ENCODE results near the gene RASA4B. TPM values are rescaled to one million over a fixed set of nuclear protein-coding genes. Genes with fewer than 3 reads are reported as not detected.
"Not testable (repeated sequence)": the region's sequence is repeated elsewhere in the genome, so short reads cannot be mapped to it uniquely, and the experiment has no call there.

The RASA4B gene
- polyA plus RNA-seq, 1 experiment, result 15.0 TPM

DNA sequence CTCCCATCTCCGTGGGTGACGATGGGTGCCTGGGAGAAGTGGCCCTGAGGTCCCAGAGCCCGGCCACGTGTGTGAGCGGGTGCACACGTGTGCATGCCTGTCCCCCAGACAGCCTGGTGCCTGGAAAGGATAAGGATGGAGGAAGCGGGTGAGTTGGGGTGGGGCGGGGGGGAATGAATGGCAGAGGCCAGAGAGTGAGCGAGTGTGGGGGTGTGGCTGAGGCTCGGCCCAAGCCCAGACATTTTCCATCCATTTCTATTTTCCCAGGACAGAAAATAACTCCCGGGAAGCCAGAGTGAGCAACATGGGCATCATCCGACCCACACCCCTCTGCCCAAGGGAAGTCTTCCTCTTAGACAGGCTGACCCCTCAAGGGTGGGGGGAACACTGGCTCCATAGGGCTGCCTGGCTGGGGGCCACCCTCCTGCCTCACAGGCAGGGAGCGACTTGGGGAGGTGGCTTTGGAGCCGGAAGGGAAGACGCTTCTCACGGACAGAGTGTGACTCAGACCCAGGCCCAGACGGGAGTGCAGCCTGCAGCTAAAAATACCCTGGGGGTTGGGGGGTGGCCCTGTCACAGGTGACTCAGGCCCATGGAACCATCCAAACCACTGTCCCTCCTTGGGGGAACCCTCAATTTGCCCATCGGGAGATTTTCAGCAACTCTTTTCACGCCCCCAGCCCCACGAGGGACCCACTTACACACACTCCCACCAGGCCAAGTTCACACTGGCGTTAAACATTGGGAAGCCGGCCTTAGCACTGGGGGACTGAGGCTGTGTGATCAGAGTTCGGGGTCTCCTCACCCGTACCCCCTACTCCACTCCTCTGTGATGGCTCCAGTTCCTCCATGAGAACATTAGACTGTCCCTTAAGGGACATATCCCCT, 12.0 kb downstream of the RASA4B start:
- CTCF ChIA-PET; H3K4me3 ChIP-seq (ENCODE audit: low read depth, low read length); H3K36me3 ChIP-seq (ENCODE audit: control insufficient read depth, insufficient read depth, low read length); DNase-seq (ENCODE audit: low read depth); POLR2A ChIA-PET; H3K27me3 ChIP-seq (ENCODE audit: control insufficient read depth, insufficient read depth, low read length): not testable (repeated sequence)

DNA sequence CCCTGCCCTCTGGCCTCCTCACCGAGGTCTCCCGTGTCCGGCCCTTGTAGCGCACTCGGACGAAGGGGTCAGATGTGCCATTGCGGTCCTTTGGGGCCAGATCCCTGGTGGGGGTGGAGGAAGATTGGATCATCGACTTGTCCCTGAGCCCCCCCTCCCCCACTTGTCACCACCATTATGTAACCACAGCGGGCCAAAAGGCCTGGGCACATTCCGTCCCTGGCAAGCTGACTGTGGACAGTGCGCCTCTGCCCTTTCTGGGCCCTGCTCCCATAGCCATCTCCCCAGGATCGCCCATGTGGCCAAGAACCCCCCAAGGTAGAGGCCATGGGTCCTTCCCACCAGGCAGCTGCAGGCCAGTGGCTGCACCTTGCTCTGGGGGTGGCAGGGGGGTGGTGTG, 14.4 kb downstream of the RASA4B start:
- H3K4me3 ChIP-seq (ENCODE audit: low read depth, low read length); POLR2A ChIA-PET; CTCF ChIA-PET; H3K36me3 ChIP-seq (ENCODE audit: control insufficient read depth, insufficient read depth, low read length); H3K27me3 ChIP-seq (ENCODE audit: control insufficient read depth, insufficient read depth, low read length); DNase-seq (ENCODE audit: low read depth): not testable (repeated sequence)

DNA sequence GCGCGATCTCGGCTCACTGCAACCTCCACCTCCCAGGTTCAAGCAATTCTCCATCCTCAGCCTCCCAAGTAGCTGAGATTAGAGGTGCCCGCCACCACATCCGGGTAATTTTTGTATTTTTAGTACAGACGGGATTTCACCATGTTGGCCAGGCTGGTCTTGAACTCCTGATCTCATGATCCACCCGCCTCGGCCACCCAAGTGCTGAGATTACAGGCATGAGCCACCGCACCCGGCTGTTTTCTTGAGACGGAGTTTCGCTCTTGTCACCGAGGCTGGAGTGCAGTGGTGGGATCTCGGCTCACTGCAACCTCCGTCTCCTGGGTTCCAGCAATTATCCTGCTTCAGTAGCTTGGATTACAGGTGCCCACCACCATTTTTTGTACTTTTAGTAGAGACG, 19.3 kb downstream of the RASA4B start:
- DNase-seq (ENCODE audit: low read depth); H3K27me3 ChIP-seq (ENCODE audit: control insufficient read depth, insufficient read depth, low read length); H3K36me3 ChIP-seq (ENCODE audit: control insufficient read depth, insufficient read depth, low read length); H3K4me3 ChIP-seq (ENCODE audit: low read depth, low read length); CTCF ChIA-PET; POLR2A ChIA-PET: not testable (repeated sequence)

DNA sequence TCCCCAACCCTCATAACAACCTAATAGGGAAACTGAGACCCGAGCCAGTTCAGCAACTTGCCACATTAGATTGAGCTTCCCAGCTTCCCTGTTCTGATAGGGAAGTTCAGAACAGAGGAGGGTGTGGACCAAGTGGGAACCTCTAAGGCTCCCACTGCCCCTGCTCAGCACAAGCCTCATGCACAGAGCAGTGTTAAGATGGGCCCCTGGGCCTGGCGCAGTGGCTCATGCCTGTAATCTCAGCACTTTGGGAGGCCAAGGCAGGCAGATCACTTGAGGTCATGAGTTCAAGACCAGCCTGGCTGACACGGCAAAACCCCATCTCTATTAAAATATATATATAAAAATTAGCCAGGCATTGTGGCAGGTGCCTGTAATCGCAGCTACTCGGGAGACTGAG, 20.3 kb downstream of the RASA4B start:
- DNase-seq (ENCODE audit: low read depth); H3K4me3 ChIP-seq (ENCODE audit: low read depth, low read length); H3K36me3 ChIP-seq (ENCODE audit: control insufficient read depth, insufficient read depth, low read length); H3K27me3 ChIP-seq (ENCODE audit: control insufficient read depth, insufficient read depth, low read length); CTCF ChIA-PET; POLR2A ChIA-PET: not testable (repeated sequence)

DNA sequence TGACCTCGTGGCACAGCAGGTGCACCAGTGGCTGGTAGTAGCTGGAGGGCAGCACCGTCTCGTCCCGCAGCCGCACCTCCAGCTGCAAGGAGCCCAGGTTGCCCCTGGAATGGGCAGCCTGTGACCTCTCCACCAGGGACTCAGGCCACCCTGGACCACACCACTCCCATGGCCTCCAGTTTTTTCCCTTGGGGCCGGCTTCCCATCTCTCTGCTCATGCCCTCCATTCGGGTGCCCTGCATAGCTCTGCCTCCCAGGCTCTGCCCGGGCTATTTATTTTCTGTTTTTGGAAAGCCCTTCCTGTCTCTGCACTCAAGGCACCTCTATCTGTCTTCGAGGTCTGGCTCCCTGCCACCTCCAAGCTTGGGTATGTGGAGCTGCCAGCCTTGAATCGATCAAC, 20.7 kb downstream of the RASA4B start:
- CTCF ChIA-PET; H3K27me3 ChIP-seq (ENCODE audit: control insufficient read depth, insufficient read depth, low read length); H3K36me3 ChIP-seq (ENCODE audit: control insufficient read depth, insufficient read depth, low read length); DNase-seq (ENCODE audit: low read depth); POLR2A ChIA-PET; H3K4me3 ChIP-seq (ENCODE audit: low read depth, low read length): not testable (repeated sequence)

DNA sequence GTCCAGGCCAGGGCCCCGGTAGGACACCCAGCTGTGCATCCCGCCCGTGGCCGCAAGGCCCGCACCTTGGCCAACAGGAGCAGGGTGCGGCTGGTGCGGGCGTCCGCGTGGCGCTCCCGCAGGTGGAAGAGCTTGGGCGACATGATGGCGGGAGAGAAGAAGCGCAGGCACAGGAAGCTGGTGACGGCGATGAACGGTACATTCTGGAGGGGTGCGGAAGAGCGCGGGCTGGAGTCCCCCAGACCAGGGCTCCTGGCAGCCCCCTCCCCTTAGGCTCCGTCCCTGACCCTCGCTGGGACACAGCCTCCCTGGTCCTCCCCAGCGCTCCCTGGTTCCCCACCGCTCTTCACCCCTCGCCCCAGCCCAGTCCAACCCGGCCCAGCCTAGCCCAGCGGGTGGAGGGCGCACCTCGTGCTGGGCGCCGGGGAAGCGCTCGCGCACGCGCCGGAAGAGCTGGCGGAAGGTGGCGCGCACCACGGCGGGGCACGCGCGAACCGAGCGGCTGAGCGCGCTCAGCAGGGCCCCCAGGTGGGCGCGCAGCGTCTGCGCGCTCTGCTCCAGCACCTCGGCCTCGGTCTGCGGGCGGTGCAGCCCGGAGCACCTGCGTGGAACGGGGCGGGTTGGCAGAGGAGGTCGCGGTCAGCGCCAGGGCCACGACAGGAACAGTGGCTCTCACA, 23.0 kb downstream of the RASA4B start:
- DNase-seq (ENCODE audit: low read depth); CTCF ChIA-PET; H3K27me3 ChIP-seq (ENCODE audit: control insufficient read depth, insufficient read depth, low read length); H3K4me3 ChIP-seq (ENCODE audit: low read depth, low read length); H3K36me3 ChIP-seq (ENCODE audit: control insufficient read depth, insufficient read depth, low read length); POLR2A ChIA-PET: not testable (repeated sequence)

DNA sequence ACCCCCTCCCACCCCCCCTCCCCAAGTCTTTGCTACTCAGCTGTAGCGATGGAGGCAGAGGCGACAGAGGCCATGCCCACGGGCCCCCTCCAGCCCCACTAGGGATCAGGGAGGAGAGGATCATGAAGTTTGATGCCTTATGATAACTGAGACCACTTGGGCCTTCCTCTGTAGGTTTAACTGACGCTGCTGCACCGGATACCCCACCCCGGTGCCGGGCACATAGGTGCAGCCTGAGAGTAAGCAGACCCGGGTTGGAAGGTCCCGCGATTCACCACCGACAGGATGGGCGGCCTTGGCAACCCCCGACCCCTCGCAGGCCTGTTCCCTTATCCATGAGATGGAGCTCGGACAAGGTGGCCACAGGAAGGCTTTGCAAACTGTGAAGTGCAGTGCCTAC, 23.6 kb downstream of the RASA4B start:
- POLR2A ChIA-PET, result not testable (repeated sequence)

DNA sequence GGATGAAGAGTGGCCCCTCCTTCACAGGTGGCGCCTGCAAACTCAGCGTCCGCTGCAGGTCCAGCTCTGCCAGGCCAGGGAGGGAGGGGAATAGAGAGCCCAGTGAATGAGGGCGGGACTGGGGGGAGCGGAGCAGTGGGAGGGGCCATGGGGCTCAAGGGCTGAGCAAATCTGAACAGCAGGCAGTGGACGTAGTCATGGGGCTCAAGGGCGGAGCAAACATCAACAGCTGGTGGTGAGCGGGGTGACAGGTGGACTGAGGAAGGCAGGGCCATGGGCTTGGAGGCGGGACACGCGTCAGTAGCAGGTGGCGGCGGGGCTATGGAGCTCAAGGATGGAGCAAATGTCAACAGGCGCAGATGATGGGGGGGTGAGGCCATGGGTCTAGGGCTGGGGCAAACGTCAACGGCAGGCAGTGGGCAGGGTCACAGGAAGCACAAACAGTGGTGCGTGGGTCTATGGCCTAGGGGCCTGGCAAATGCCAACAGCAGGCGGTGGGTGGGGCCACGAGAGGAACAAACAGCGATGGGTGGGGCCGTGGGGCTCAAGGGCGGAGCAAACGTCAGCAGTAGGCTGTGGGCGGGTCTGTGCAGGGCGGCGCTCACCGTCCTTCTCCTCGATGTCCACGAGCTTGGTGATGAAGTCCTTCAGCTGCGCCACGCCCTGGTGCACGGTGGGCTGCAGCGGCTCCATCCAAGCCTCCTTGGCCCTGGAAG, 24.2 kb downstream of the RASA4B start:
- DNase-seq (ENCODE audit: low read depth); H3K36me3 ChIP-seq (ENCODE audit: control insufficient read depth, insufficient read depth, low read length); CTCF ChIA-PET; POLR2A ChIA-PET; H3K4me3 ChIP-seq (ENCODE audit: low read depth, low read length); H3K27me3 ChIP-seq (ENCODE audit: control insufficient read depth, insufficient read depth, low read length): not testable (repeated sequence)

More for the DNA sequence above, 23.6 kb downstream of the RASA4B start:
- H3K4me3 ChIP-seq (ENCODE audit: low read depth, low read length); DNase-seq (ENCODE audit: low read depth); H3K27me3 ChIP-seq (ENCODE audit: control insufficient read depth, insufficient read depth, low read length); H3K36me3 ChIP-seq (ENCODE audit: control insufficient read depth, insufficient read depth, low read length); CTCF ChIA-PET: not testable (repeated sequence)

DNA sequence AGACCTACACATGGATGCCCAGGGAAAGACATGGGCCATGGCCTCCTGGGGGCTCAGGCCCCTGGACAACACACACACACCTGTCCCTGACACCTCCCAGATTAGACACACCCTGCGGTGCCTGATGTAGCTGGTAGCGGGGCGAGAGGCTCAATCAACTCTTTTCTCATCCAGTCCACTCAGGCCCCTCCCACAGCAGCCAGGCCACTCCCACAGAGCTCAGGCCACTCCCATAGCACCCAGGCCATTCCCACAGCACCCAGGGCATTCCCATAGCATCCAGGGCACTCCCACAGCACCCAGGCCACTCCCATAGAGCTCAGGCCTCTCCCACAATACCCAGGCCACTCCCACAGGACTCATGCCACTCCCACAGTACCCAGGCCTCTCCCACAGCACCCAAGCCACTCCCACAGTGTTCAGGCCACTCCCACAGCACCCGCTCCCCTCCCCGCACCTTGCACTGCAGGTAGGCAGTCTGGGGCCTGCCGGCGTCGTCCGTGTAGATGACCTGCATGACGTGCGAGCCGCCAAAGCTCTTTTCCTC, 27.0 kb downstream of the RASA4B start:
- CTCF ChIA-PET; H3K36me3 ChIP-seq (ENCODE audit: control insufficient read depth, insufficient read depth, low read length); H3K27me3 ChIP-seq (ENCODE audit: control insufficient read depth, insufficient read depth, low read length); H3K4me3 ChIP-seq (ENCODE audit: low read depth, low read length); DNase-seq (ENCODE audit: low read depth); POLR2A ChIA-PET: not testable (repeated sequence)

DNA sequence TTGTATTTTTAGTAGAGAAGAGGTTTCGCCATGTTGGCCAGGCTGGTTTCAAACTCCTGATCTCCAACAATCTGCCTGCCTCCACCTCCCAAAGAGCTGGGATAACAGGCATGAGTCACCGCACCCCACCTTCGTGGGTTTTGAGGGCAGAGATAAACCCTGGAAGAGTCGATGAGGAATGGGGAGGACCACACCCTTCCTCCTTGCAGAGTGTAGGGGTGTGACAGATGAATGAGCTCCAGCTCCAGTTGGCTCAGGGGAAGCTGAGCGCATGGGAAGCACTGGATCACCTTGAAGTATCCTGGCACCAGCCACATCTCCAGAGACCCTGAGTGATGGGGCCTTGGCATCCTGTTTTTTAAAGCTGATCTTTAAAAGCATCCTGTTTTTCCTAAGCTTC, 33.3 kb downstream of the RASA4B start:
- H3K4me3 ChIP-seq (ENCODE audit: low read depth, low read length); H3K27me3 ChIP-seq (ENCODE audit: control insufficient read depth, insufficient read depth, low read length); H3K36me3 ChIP-seq (ENCODE audit: control insufficient read depth, insufficient read depth, low read length); CTCF ChIA-PET; DNase-seq (ENCODE audit: low read depth); POLR2A ChIA-PET: not testable (repeated sequence)

DNA sequence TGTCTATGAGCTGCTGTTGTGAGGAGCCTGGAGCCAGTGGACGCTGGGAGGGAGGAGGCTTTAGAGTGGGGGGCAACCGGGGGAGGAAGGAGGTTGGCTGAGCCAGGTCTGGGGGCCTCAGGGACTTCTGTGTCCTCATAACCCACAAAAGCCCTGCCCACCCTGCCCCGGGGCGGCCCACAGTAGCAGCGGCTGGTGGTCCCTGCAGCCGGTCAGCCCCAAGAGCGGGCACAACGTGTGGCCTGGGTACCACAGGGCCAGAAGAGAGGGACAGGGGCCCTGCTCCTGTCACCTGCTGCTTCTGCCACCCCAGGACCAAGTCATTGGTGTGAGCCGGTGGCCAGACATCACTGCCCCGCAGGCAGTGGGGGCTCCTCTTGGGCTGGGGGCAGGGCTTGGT, 35.6 kb downstream of the RASA4B start:
- POLR2A ChIA-PET; H3K4me3 ChIP-seq (ENCODE audit: low read depth, low read length); H3K27me3 ChIP-seq (ENCODE audit: control insufficient read depth, insufficient read depth, low read length); CTCF ChIA-PET; H3K36me3 ChIP-seq (ENCODE audit: control insufficient read depth, insufficient read depth, low read length); DNase-seq (ENCODE audit: low read depth): not testable (repeated sequence)

All from BJ (cell line).